B cell (primary cell): ENCODE measurements around the gene SLC4A1. TPM values are rescaled to one million over a fixed set of nuclear protein-coding genes. Genes with fewer than 3 reads are reported as not detected.

Source experiments
- ATAC-seq: fragments of 200-7000 bp; cut with Tn5 transposase; one replicate; pipeline ENCODE4 v1.10.0; 2021; ENCODE audit warnings: low read depth, mild to moderate bottlenecking, moderate number of reproducible peaks, moderate library complexity
- CTCF ChIA-PET: fragments of 350-600 bp; sonication (Branson Sonifier 250); formaldehyde crosslinking; loops from one replicate; lab custom pipeline; 2021; ENCODE audit warnings: antibody characterized with exemption, inconsistent platforms; lab: Charles Lee
- POLR2A ChIA-PET: fragments of 350-600 bp; sonication (Branson Sonifier 250); formaldehyde crosslinking; loops from one replicate; lab custom pipeline; 2021; ENCODE audit warnings: antibody characterized with exemption; lab: Charles Lee
- DNase-seq: peaks from one replicate; pipeline ENCODE4 v3.0.0; 2013
- H2AFZ ChIP-seq: 2 replicates; pipeline ENCODE4 v1.6.1; 2012; ENCODE audit warnings: mild to moderate bottlenecking, low read depth, low read length; ENCODE audit not compliant: insufficient read depth, poor library complexity, severe bottlenecking
- H3K27ac ChIP-seq, 2 donors: 1 replicate in 1 of 2; 2 replicates in 1 of 2; pipeline ENCODE4 v1.5.1; 2012 to 2013; ENCODE audit warnings: low read length in 2 of 2, mild to moderate bottlenecking in 2 of 2, moderate library complexity in 1 of 2
- H3K27me3 ChIP-seq, 4 experiments: fragments of 200-600 bp in 1 of 4; sonication (generic) in 1 of 4; replicated peaks in 1 of 4; 1 replicate in 2 of 4; 2 replicates in 2 of 4; pipeline versions ENCODE4 v1.6.1 to v1.7.0; 2013 to 2016; ENCODE audit warnings: low read length in 3 of 4, mild to moderate bottlenecking in 2 of 4, mixed read lengths in 1 of 4, moderate library complexity in 1 of 4; ENCODE audit not compliant: insufficient read depth in 4 of 4, control insufficient read depth in 3 of 4; ENCODE audit errors: control extremely low read depth in 1 of 4
- H3K36me3 ChIP-seq, 2 experiments: replicated peaks in 1 of 2; 1 replicate in 1 of 2; 2 replicates in 1 of 2; pipeline versions ENCODE4 v1.6.1 to v1.7.1; 2013; ENCODE audit warnings: low read length in 1 of 2; ENCODE audit not compliant: insufficient read depth in 2 of 2, control insufficient read depth in 1 of 2; ENCODE audit errors: control extremely low read depth in 1 of 2, extremely low read depth in 1 of 2
- H3K4me1 ChIP-seq, 2 donors: fragments of 200-600 bp in 1 of 2; sonication (generic) in 1 of 2; 1 replicate in 1 of 2; 2 replicates in 1 of 2; pipeline versions ENCODE4 v1.5.1 to v1.6.1; 2013 to 2017; ENCODE audit warnings: low read length in 2 of 2; ENCODE audit not compliant: control insufficient read depth in 2 of 2, insufficient read depth in 2 of 2
- H3K4me2 ChIP-seq: replicated peaks from 2 replicates; pipeline ENCODE3; 2012; ENCODE audit warnings: mild to moderate bottlenecking, low read depth, low read length; ENCODE audit not compliant: poor library complexity, severe bottlenecking
- H3K4me3 ChIP-seq, 5 experiments: fragments of 200-600 bp in 1 of 5; sonication (generic) in 1 of 5; 1 replicate in 3 of 5; 2 replicates in 2 of 5; pipeline versions ENCODE4 v1.5.1 to v1.7.0; 2011 to 2016; ENCODE audit warnings: low read length in 4 of 5, mild to moderate bottlenecking in 4 of 5, low read depth in 2 of 5, control low read depth in 1 of 5, moderate library complexity in 1 of 5; ENCODE audit not compliant: insufficient read depth in 1 of 5; ENCODE audit errors: control extremely low read depth in 1 of 5, extremely low read depth in 1 of 5
- H3K79me2 ChIP-seq: fragments of 200-600 bp; sonication (generic); one replicate; pipeline ENCODE4 v1.6.0; 2016; ENCODE audit warnings: low read length; ENCODE audit not compliant: control insufficient read depth, insufficient read depth
- H3K9ac ChIP-seq: fragments of 200-600 bp; sonication (generic); 2 replicates; pipeline ENCODE4 v1.6.1; 2017; ENCODE audit warnings: mild to moderate bottlenecking, low read length, moderate library complexity
- H3K9me3 ChIP-seq, 3 donors: one replicate each; pipeline versions ENCODE4 v1.6.1 to v1.7.1; 2013; ENCODE audit warnings: low read length in 2 of 3; ENCODE audit not compliant: control insufficient read depth in 2 of 3, insufficient read depth in 1 of 3; ENCODE audit errors: control extremely low read depth in 1 of 3
- H4K20me1 ChIP-seq: 2 replicates; pipeline ENCODE4 v1.6.0; 2012; ENCODE audit warnings: mild to moderate bottlenecking, low read length; ENCODE audit not compliant: insufficient read depth, control insufficient read depth, poor library complexity, severe bottlenecking
- H3K27ac Mint-ChIP-seq: one replicate; pipeline ENCODE4 v1.8.0; 2021; ENCODE audit warnings: mixed read lengths
- H3K27me3 Mint-ChIP-seq: one replicate; pipeline ENCODE4 v1.8.0; 2021; ENCODE audit warnings: mixed read lengths
- H3K4me1 Mint-ChIP-seq: one replicate; pipeline ENCODE4 v1.8.0; 2021; ENCODE audit warnings: mixed read lengths
- H3K4me3 Mint-ChIP-seq: one replicate; pipeline ENCODE4 v1.8.0; 2021; ENCODE audit warnings: mixed read lengths
- H3K9me3 Mint-ChIP-seq: one replicate; pipeline ENCODE4 v1.8.0; 2022; ENCODE audit warnings: mixed read lengths; ENCODE audit not compliant: insufficient read depth
- EZH2 ChIP-seq: IDR thresholded peaks from 2 replicates; pipeline ENCODE4 v1.6.1; 2012; ENCODE audit warnings: borderline replicate concordance, low read depth, mild to moderate bottlenecking, moderate library complexity, low read length; ENCODE audit not compliant: insufficient read depth, poor library complexity, severe bottlenecking
- WGBS: methylation state at CpG from one replicate; pipeline ENCODE4 v1.1.5; 2013; ENCODE audit warnings: missing lambda C conversion rate; ENCODE audit not compliant: insufficient coverage; 5-methylcytosine and 5-hydroxymethylcytosine counted together
- intact Hi-C: fragments of 100-400 bp; cut with micrococcal nuclease; formaldehyde crosslinking; loops from one replicate; pipeline ENCODE4 v1.10.0; 2022
- polyA plus RNA-seq: library from polyadenylated mRNA; depleted of rRNA; stranded (reverse); fragments of >200 nt; gene quantifications from 2 replicates; pipeline ENCODE4 v1.2.3, GENCODE V29; 2012
- total RNA-seq, 2 donors: library from RNA; stranded (reverse); fragments of 120-200 nt in 1 of 2; gene quantifications; 1 replicate in 1 of 2; 2 replicates in 1 of 2; pipeline versions ENCODE4 v1.2.3 to v1.2.4, GENCODE V29; 2013 to 2022
- TF ChIP-seq, protein P1 (sequence below): fragments of 200-600 bp; IDR thresholded peaks from one replicate; pipeline ENCODE4 v1.8.0; 2022; ENCODE audit warnings: antibody characterized with exemption, mild to moderate bottlenecking

SLC4A1 gene
- total and polyA plus RNA-seq, 2 donors (not counting 1 experiment from before 2014, with no cell fraction given): 0.22 TPM; not detected in 1

DNA sequence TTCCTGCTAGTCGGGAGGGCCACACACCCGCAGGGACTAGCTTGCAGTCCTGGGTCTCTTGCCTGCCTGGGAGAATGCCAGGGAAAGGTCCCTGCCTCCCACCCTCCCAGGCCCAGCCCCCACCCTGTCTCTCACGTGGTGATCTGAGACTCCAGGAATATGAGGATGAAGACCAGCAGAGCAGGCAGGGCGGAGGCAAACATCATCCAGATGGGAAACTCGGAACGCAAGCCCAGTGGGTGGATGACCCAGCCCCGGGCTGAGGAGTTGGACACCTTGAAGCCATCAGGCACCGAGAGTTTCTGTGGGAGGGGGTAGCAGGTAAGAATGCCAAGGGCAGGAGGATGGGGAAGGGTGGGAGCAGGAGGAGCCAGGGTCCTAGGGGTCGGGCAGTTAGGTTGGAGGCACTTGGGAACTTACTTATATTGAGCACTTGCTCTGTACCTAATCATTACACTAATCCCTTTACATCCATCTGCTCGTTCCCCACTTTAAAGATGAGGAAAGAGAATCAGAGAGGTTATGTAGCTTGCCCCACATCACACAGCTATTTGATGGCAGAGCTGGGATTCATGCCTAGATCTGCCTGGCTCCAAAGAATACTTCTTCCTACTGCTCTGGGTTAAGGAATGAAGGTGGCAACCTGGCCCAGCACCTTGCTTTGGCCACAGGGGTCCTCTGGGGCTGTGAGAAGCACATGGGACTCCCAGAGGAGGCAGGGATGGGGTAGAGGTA, 13.4 kb downstream of the SLC4A1 start:
- Histone ChIP-seq H3K9me3 (no peaks in the 10 kb centered on the region), H3K9ac (no peak overlapping the region), H3K79me2 (no peaks in the 10 kb centered on the region), H3K4me3 (no peak overlapping the region), H3K4me1 (no peaks in the 10 kb centered on the region), H3K4me2 (no peak overlapping the region), H3K27ac (no peak overlapping the region), H4K20me1 (no peaks in the 10 kb centered on the region), H2AFZ (no peak overlapping the region), H3K27me3 (peaks cover 0 to 3% (median 0%) of the 10 kb centered on the region in 4 experiments), H3K36me3 (no peaks in the 10 kb centered on the region)
- Mint-ChIP-seq H3K27ac (no peak overlapping the region), H3K4me3 (no peak overlapping the region), H3K4me1 (peaks cover 2% of the 10 kb centered on the region), H3K9me3 (no peaks in the 10 kb centered on the region), H3K27me3 (peaks cover 6% of the 10 kb centered on the region)
- 97% methylated on average over 7 of the region's 10 CpGs for WGBS
- ChIA-PET POLR2A (interaction anchor here (0.6 kb wide), 1 partner anchor 36 kb away, joined by 4 read pairs; no protein-coding TSS in a partner anchor), CTCF (interaction anchor here (1.1 kb wide), 1 partner anchor 11 kb away, joined by 3 read pairs; no protein-coding TSS in a partner anchor)
- TF ChIP-seq, protein P1, sequence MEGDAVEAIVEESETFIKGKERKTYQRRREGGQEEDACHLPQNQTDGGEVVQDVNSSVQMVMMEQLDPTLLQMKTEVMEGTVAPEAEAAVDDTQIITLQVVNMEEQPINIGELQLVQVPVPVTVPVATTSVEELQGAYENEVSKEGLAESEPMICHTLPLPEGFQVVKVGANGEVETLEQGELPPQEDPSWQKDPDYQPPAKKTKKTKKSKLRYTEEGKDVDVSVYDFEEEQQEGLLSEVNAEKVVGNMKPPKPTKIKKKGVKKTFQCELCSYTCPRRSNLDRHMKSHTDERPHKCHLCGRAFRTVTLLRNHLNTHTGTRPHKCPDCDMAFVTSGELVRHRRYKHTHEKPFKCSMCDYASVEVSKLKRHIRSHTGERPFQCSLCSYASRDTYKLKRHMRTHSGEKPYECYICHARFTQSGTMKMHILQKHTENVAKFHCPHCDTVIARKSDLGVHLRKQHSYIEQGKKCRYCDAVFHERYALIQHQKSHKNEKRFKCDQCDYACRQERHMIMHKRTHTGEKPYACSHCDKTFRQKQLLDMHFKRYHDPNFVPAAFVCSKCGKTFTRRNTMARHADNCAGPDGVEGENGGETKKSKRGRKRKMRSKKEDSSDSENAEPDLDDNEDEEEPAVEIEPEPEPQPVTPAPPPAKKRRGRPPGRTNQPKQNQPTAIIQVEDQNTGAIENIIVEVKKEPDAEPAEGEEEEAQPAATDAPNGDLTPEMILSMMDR: no peak
- TF ChIP-seq EZH2: no peak
- DNase-seq (no peak), ATAC-seq (no peak)
- intact Hi-C loops: no loop called here

DNA sequence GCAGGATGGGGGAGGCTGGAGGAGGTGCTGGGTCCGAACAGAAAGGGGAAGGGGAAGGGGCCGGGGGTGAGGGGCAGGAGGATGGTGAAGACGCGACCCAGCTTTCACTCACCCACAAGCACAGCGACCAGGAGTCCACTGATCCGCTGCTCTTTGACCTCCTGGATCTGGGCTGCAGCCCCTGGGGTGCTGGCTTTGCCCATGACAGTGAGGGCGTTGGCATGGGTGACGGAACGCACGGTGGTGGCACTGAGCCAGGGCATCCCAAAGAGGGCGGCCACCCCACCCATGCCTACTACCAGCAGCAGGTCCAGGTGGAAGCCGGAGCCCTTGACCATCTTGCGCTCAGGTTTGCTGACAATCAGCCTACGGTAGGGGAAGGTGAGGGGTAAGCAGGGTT, 14.9 kb downstream of the SLC4A1 start:
- no peak overlapping the region for H2AFZ ChIP-seq
- no peak overlapping the region for H3K27ac ChIP-seq
- H3K9ac ChIP-seq: no peak overlapping the region
- 85% methylated on average over 8 of the region's 14 CpGs for WGBS
- peaks cover 0 to 3% (median 0%) of the 10 kb centered on the region in 4 experiments for H3K27me3 ChIP-seq
- no peaks in the 10 kb centered on the region for H3K36me3 ChIP-seq
- H3K4me1 Mint-ChIP-seq: peaks cover 9% of the 10 kb centered on the region
- intact Hi-C loops: no loop called here
- H3K4me1 ChIP-seq: peaks cover 6 to 12% of the 10 kb centered on the region in 2 donors
- ATAC-seq (no peak), DNase-seq (no peak)
- H3K4me3 Mint-ChIP-seq: no peak overlapping the region
- peaks cover 6% of the 10 kb centered on the region for H3K27me3 Mint-ChIP-seq
- no peaks in the 10 kb centered on the region for H3K79me2 ChIP-seq
- POLR2A ChIA-PET: interaction anchor here (0.7 kb wide), 1 partner anchor 104 kb away, joined by 5 read pairs; no protein-coding TSS in a partner anchor
- H3K4me2 ChIP-seq: no peak overlapping the region
- CTCF ChIA-PET: interaction anchor here (0.6 kb wide), 1 partner anchor 961 kb away, joined by 3 read pairs; no protein-coding TSS in a partner anchor
- H3K9me3 ChIP-seq: no peaks in the 10 kb centered on the region
- TF ChIP-seq EZH2: no peak
- TF ChIP-seq, protein P1: no peak
- H4K20me1 ChIP-seq: no peaks in the 10 kb centered on the region
- no peak overlapping the region for H3K4me3 ChIP-seq
- no peak overlapping the region for H3K27ac Mint-ChIP-seq
- H3K9me3 Mint-ChIP-seq: no peaks in the 10 kb centered on the region
